HepG2 (cell line): ENCODE data around the gene SLC6A4. TPM values are rescaled to one million over a fixed set of nuclear protein-coding genes. Genes with fewer than 3 reads are reported as not detected.

Source experiments
- ARHGAP35 ChIP-seq: sonication (generic); formaldehyde crosslinking; IDR thresholded peaks from 2 replicates; pipeline ENCODE4 v1.9.0; 2022; ENCODE audit warnings: mild to moderate bottlenecking, inconsistent platforms, moderate library complexity, missing genetic modification reagents, borderline replicate concordance
- BCL6 ChIP-seq: IDR thresholded peaks from 2 replicates; pipeline ENCODE4 v1.6.1; 2016; ENCODE audit warnings: missing genetic modification reagents, missing compliant biosample characterization
- CHD2 ChIP-seq: IDR thresholded peaks from 2 replicates; pipeline ENCODE4 v1.6.1; 2011; ENCODE audit warnings: low read depth, low read length, improper control_type of control experiment
- FOXP4 ChIP-seq: sonication (generic); formaldehyde crosslinking; IDR thresholded peaks from 2 replicates; pipeline ENCODE4 v1.4.0; 2020; ENCODE audit warnings: missing genetic modification reagents
- KAT7 ChIP-seq: IDR thresholded peaks from 2 replicates; pipeline ENCODE4 v1.6.1; 2018; ENCODE audit warnings: borderline replicate concordance, missing compliant biosample characterization
- KAT8 ChIP-seq: IDR thresholded peaks from 2 replicates; pipeline ENCODE4 v1.6.1; 2016; ENCODE audit warnings: missing genetic modification reagents, missing compliant biosample characterization
- KIAA2018 ChIP-seq: sonication (generic); formaldehyde crosslinking; IDR thresholded peaks from 2 replicates; pipeline ENCODE4 v1.5.0; 2020; ENCODE audit warnings: mild to moderate bottlenecking, missing genetic modification reagents, borderline replicate concordance
- NBN ChIP-seq: fragments of 450-650 bp; conservative IDR thresholded peaks from 2 replicates; pipeline ENCODE4 v1.6.1; 2017
- NR2F2 ChIP-seq: IDR thresholded peaks from 2 replicates; pipeline ENCODE4 v1.6.1; 2012; ENCODE audit warnings: low read depth, inconsistent platforms, borderline replicate concordance
- PHF8 ChIP-seq: sonication (generic); formaldehyde crosslinking; IDR thresholded peaks from 2 replicates; pipeline ENCODE4 v1.5.0; 2020; ENCODE audit warnings: missing genetic modification reagents
- PREB ChIP-seq: sonication (generic); formaldehyde crosslinking; IDR thresholded peaks from 2 replicates; pipeline ENCODE4 v1.4.0; 2020; ENCODE audit warnings: missing genetic modification reagents
- RFX5 ChIP-seq: IDR thresholded peaks from 2 replicates; pipeline ENCODE4 v1.6.1; 2011; ENCODE audit warnings: low read depth, low read length, improper control_type of control experiment
- UBTF ChIP-seq: sonication (generic); formaldehyde crosslinking; IDR thresholded peaks from 2 replicates; pipeline ENCODE4 v1.4.0; 2020; ENCODE audit warnings: mild to moderate bottlenecking, missing genetic modification reagents
- WIZ ChIP-seq: sonication (generic); formaldehyde crosslinking; IDR thresholded peaks from 2 replicates; pipeline ENCODE4 v1.5.1; 2020; ENCODE audit warnings: mild to moderate bottlenecking, missing genetic modification reagents
- ZBTB21 ChIP-seq: sonication (generic); formaldehyde crosslinking; IDR thresholded peaks from 2 replicates; pipeline ENCODE4 v1.4.0; 2020; ENCODE audit warnings: missing genetic modification reagents
- ZNF101 ChIP-seq: sonication (generic); formaldehyde crosslinking; IDR thresholded peaks from 2 replicates; pipeline ENCODE4 v1.4.0; 2020; ENCODE audit warnings: mild to moderate bottlenecking, low read depth, missing genetic modification reagents, borderline replicate concordance
- ZNF564 ChIP-seq: sonication (generic); formaldehyde crosslinking; IDR thresholded peaks from 2 replicates; pipeline ENCODE4 v1.8.1; 2023; ENCODE audit warnings: mild to moderate bottlenecking, missing genetic modification reagents
- polyA plus RNA-seq, 8 experiments: library from polyadenylated mRNA; depleted of rRNA in 3 of 8; stranded (reverse) in 7 of 8; unstranded in 1 of 8; fragments of >200 nt; fragmentation: Illumina TruSeq in 4 of 8; extraction: Trizol in 4 of 8; gene quantifications; 2 replicates each; pipeline versions ENCODE4 v1.2.1 to v1.2.3, GENCODE V29; 2011 to 2016; ENCODE audit warnings: low read depth in 4 of 8, missing spikeins in 1 of 8, mixed read lengths in 1 of 8; ENCODE audit not compliant: insufficient read depth in 1 of 8
- total RNA-seq, 5 experiments: library from RNA; depleted of rRNA; stranded (reverse); fragments of >200 nt; fragmentation: Illumina TruSeq; extraction: Trizol; gene quantifications; 2 replicates each; pipeline ENCODE4 v1.2.3, GENCODE V29; 2016; ENCODE audit warnings: low read depth in 1 of 5

Gene SLC6A4
- total and polyA plus RNA-seq, 2 of the 13 experiments (the other 11 are each of a cell fraction or from before 2014, with no cell fraction given) = 7.6 to 20.3 TPM

- TF ChIP-seq CHD2 (no peak), KAT8 (CRISPR knock-in tag) (0 out of 2 replicates have a peak, but pooled peaks have one; percentile 18), KIAA2018 (CRISPR knock-in tag) (no peak), PHF8 (CRISPR knock-in tag) (no peak), ZNF564 (CRISPR knock-in tag) (no peak), WIZ (CRISPR knock-in tag) (no peak), RFX5 (no peak), KAT7 (CRISPR knock-in tag) (no peak), BCL6 (CRISPR knock-in tag) (0 out of 2 replicates have a peak, but pooled peaks have one; percentile 48), PREB (CRISPR knock-in tag) (no peak), FOXP4 (0 out of 2 replicates have a peak, but pooled peaks have one; percentile 35), ARHGAP35 (no peak), UBTF (CRISPR knock-in tag) (no peak), NBN (no peak), ZNF101 (CRISPR knock-in tag) (no peak), NR2F2 (0 out of 2 replicates have a peak, but pooled peaks have one; percentile 28), ZBTB21 (CRISPR knock-in tag) (no peak)
Measured at GRCh38 chr17:30219833-30220232, 15.7 kb downstream of the SLC6A4 start (continued).
